Measurements from ENCODE around the gene IGSF6. TPM values are rescaled to one million over a fixed set of nuclear protein-coding genes. Genes with fewer than 3 reads are reported as not detected.
A peak's percentile ranks its signal among the peaks of the same experiment; 100 is the strongest.

Gene IGSF6
- total and polyA plus RNA-seq, 9 donors = 0.48 to 15.4 (median 1.3) TPM

GRCh38 chr16:21611556-21612384 is 40.6 kb downstream of the IGSF6 start:
- TF ChIP-seq POLR2A (IDR thresholded peaks at IDR 0.05) (no peak), EP300 (IDR thresholded peaks at IDR 0.05) (no peak)
- TF ChIP-seq, protein P1, sequence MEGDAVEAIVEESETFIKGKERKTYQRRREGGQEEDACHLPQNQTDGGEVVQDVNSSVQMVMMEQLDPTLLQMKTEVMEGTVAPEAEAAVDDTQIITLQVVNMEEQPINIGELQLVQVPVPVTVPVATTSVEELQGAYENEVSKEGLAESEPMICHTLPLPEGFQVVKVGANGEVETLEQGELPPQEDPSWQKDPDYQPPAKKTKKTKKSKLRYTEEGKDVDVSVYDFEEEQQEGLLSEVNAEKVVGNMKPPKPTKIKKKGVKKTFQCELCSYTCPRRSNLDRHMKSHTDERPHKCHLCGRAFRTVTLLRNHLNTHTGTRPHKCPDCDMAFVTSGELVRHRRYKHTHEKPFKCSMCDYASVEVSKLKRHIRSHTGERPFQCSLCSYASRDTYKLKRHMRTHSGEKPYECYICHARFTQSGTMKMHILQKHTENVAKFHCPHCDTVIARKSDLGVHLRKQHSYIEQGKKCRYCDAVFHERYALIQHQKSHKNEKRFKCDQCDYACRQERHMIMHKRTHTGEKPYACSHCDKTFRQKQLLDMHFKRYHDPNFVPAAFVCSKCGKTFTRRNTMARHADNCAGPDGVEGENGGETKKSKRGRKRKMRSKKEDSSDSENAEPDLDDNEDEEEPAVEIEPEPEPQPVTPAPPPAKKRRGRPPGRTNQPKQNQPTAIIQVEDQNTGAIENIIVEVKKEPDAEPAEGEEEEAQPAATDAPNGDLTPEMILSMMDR (IDR thresholded peaks at IDR 0.05) = no peak
- H3K27ac ChIP-seq = peak overlapping the region in 1 of 2 donors; percentile 16
- intact Hi-C loops (cut with DNase I) = no loop called here
- no peaks in the 10 kb centered on the region for H3K27me3 ChIP-seq
- peaks cover 4% of the 10 kb centered on the region for H3K4me1 ChIP-seq (ENCODE audit: insufficient read depth)
- no peak for DNase-seq
- no peaks in the 10 kb centered on the region for H3K36me3 ChIP-seq
- H3K9me3 ChIP-seq = no peaks in the 10 kb centered on the region
- 26 to 40% (median 34%) methylated on average over 7 of the region's 7 CpGs for WGBS, 3 donors
- H3K4me3 ChIP-seq = no peak overlapping the region

- 33 to 57% (median 34%) methylated on average over 4 of the region's 4 CpGs for WGBS, 3 donors
- Histone ChIP-seq H3K9me3 (no peaks in the 10 kb centered on the region), H3K27ac (no peak overlapping the region), H3K4me1 (ENCODE audit: insufficient read depth) (peaks cover 4% of the 10 kb centered on the region), H3K4me3 (no peak overlapping the region), H3K27me3 (no peaks in the 10 kb centered on the region), H3K36me3 (no peaks in the 10 kb centered on the region)
- TF ChIP-seq EP300 (IDR thresholded peaks at IDR 0.05) (no peak), POLR2A (IDR thresholded peaks at IDR 0.05) (no peak)
- TF ChIP-seq, protein P1 (IDR thresholded peaks at IDR 0.05) = no peak
- DNase-seq = no peak
- intact Hi-C loops (cut with DNase I) = no loop called here
These were observed 41.2 kb downstream of the IGSF6 start for GRCh38 chr16:21611198-21611555.

- Histone ChIP-seq H3K27ac (no peak overlapping the region), H3K27me3 (no peaks in the 10 kb centered on the region), H3K9me3 (no peaks in the 10 kb centered on the region), H3K36me3 (no peaks in the 10 kb centered on the region), H3K4me3 (no peak overlapping the region), H3K4me1 (ENCODE audit: insufficient read depth) (peaks cover 6% of the 10 kb centered on the region)
- no peak for DNase-seq
- TF ChIP-seq POLR2A (IDR thresholded peaks at IDR 0.05) (no peak), EP300 (IDR thresholded peaks at IDR 0.05) (no peak)
- TF ChIP-seq, protein P1 (IDR thresholded peaks at IDR 0.05) = no peak
- intact Hi-C loops (cut with DNase I) = no loop called here
- 71 to 74% (median 73%) methylated on average over 2 of the region's 2 CpGs for WGBS, 3 donors
These were observed 41.6 kb downstream of the IGSF6 start for GRCh38 chr16:21610766-21611165.

DNA sequence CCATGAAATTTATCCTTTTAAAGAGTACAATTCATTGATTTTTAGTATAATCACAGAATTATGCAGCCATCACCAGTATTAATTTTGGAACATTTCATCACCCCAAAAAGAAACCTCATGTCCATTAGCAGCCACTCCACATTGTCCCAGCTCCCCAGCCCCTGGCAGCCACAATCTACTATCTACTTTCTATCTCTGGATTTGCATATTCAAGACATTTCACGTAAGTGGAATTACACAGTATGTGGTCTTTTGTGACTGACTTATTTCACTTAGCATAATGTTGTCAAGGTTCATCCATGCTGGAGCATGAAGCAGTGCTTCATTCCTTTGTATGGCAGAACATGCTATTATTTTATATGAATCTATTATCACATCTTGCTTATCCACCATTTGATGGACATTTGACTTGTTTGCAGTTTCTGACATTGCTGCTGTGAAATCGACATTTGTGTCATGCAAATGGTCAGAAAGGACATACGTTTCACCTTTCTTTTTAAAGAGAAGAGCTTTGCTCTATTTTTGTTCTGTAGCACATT is 42.3 kb downstream of the IGSF6 start:
- no peak for DNase-seq
- Histone ChIP-seq H3K27ac (no peak overlapping the region), H3K9me3 (no peaks in the 10 kb centered on the region), H3K4me3 (no peak overlapping the region), H3K36me3 (no peaks in the 10 kb centered on the region), H3K27me3 (no peaks in the 10 kb centered on the region), H3K4me1 (ENCODE audit: insufficient read depth) (peaks cover 7% of the 10 kb centered on the region)
- 90 to 94% (median 90%) methylated on average over 3 of the region's 3 CpGs for WGBS, 3 donors
- TF ChIP-seq, protein P1 (IDR thresholded peaks at IDR 0.05) = no peak
- no peak for TF ChIP-seq EP300 (IDR thresholded peaks at IDR 0.05)
- intact Hi-C loops (cut with DNase I) = no loop called here
